Ectodermal cell (in vitro differentiated cells): Measurements from ENCODE around the gene MYO1D. TPM values are rescaled to one million over a fixed set of nuclear protein-coding genes. Genes with fewer than 3 reads are reported as not detected.
"Not testable (repeated sequence)": the region's sequence is repeated elsewhere in the genome, so short reads cannot be mapped to it uniquely, and the experiment has no call there.

Source experiments
- H3K27ac ChIP-seq: 2 replicates; pipeline ENCODE4 v1.7.0; 2013; ENCODE audit warnings: mild to moderate bottlenecking, low read depth, low read length; ENCODE audit not compliant: insufficient read depth, poor library complexity, severe bottlenecking
- H3K27me3 ChIP-seq: 2 replicates; pipeline ENCODE4 v1.7.0; 2013; ENCODE audit warnings: mild to moderate bottlenecking, low read length; ENCODE audit not compliant: insufficient read depth, control insufficient read depth, poor library complexity, severe bottlenecking
- H3K36me3 ChIP-seq: one replicate; pipeline ENCODE4 v1.7.0; 2013; ENCODE audit warnings: low read length; ENCODE audit not compliant: control insufficient read depth, insufficient read depth
- H3K4me1 ChIP-seq: one replicate; pipeline ENCODE4 v1.7.0; 2013; ENCODE audit warnings: low read length; ENCODE audit not compliant: control insufficient read depth, insufficient read depth
- H3K4me3 ChIP-seq: 2 replicates; pipeline ENCODE4 v1.7.0; 2013; ENCODE audit warnings: low read depth, low read length, control low read depth; ENCODE audit not compliant: insufficient read depth
- H3K9me3 ChIP-seq: 2 replicates; pipeline ENCODE4 v1.7.0; 2013; ENCODE audit warnings: mild to moderate bottlenecking, low read length, moderate library complexity; ENCODE audit not compliant: control insufficient read depth
- WGBS, 2 experiments: methylation state at CpG; one replicate each; pipeline ENCODE4 v1.1.7; 2013; ENCODE audit warnings: missing lambda C conversion rate in 2 of 2; 5-methylcytosine and 5-hydroxymethylcytosine counted together
- polyA plus RNA-seq, 4 experiments: library from polyadenylated mRNA; stranded (reverse); fragments of 50-300 nt; gene quantifications; one replicate each; pipeline ENCODE4 v1.2.3, GENCODE V29; 2013

The MYO1D gene
- 4.1 TPM for polyA plus RNA-seq (2013, experiment 1 of 4)
- 3.5 TPM for polyA plus RNA-seq (2013, experiment 2 of 4)
- 3.0 TPM for polyA plus RNA-seq (2013, experiment 3 of 4)
- 4.5 TPM for polyA plus RNA-seq (2013, experiment 4 of 4)

DNA sequence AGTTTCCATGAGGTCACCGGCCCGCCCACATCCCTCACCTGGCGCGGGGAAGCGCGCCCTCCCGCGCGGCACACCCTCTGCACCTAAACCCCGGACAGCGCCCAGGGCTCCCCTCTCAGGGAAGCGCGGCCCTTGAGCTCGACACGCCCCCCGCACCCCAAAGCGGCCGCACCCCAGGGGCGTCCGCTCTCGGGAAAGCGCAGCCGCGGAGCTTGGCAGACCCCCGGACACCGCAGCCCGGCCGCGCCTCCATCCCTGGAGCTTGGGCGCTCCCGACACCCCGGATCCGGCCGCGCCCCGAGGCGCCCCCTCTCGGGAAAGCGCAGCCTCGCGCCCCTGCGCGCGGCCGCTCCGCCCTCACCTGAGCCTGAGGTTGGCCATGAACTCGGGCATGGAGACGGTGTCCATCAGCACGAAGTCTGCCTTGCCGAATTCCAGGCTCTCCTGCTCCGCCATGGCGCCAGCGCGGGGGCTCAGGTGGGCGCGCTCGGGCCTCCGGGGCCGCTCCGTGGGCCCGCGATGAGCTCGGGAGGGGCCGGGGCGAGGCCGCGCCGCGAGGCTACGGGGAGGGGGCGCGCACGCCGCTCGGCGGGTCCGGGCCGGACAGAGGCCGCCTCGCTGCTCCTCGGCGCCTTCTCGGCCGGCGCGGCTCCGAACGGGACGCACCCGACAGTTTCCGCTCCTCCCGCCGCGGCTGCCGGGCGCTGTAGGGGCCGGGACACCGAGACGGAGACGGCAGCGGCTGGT is at the start of gene MYO1D:
Gene MYO1D, minus strand, starts transcription at position 708 of the 747 bp plus-strand sequence. Its CDS starts 252 bp downstream, at position 456.
- H3K36me3 ChIP-seq = no peaks in the 10 kb centered on the region
- peak within 1 kb of the TSS; percentile 80 for H3K4me3 ChIP-seq
- H3K27ac ChIP-seq = no peak within 1 kb of the TSS
- peaks cover 19% of the 10 kb centered on the region for H3K27me3 ChIP-seq
- WGBS, 2 experiments = 0% methylated on average over 101 of the region's 101 CpGs
- peaks cover 4% of the 10 kb centered on the region for H3K4me1 ChIP-seq
- H3K9me3 ChIP-seq = no peaks in the 10 kb centered on the region

DNA sequence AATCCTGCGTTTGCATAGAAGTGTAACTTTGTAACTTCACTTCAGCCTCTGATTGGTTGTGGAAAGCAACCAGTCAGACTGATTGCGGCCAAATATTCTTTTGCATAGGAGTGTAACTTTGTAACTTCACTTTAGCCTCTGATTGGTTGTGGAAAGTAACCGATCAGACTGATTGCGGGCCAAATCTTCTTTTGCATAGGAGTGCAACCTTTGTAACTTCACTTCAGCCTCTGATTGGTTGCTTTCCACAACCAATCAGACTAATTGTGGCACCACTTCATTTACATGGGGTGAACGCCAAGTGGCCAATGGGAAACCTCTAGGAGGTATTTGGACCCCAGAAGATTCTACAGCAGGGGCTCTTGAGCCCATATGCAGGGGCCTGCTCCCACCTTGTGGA is 49.3 kb upstream of the MYO1D start:
- WGBS, 2 experiments = 92 to 97% methylated on average over 5 of the region's 5 CpGs
- Histone ChIP-seq H3K9me3 (no peaks in the 10 kb centered on the region), H3K4me1 (peaks cover 17% of the 10 kb centered on the region), H3K4me3 (no peak overlapping the region), H3K27ac (no peak overlapping the region), H3K36me3 (peaks cover under 1% of the 10 kb centered on the region), H3K27me3 (no peaks in the 10 kb centered on the region)

DNA sequence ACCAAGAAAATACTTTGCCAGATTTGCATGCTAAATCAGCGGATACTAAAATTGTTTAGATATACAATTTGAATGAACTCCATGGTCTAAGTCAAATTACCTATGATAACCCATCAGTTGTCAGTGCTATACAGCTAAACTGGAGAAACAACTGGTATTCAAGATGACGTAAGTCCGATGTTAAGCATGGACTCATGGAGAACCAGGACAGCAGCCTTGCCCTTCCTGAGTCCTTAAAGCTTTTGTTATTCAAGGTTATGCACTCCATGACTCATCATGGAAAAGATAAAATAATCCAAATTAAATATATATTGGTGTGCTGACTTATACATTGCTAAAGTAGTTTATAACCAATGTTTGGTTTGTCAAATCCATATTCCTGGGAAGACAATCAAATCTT is 47.0 kb upstream of the MYO1D start:
- H3K36me3 ChIP-seq, H3K27ac ChIP-seq, H3K4me3 ChIP-seq, H3K27me3 ChIP-seq, H3K4me1 ChIP-seq, H3K9me3 ChIP-seq: not testable (repeated sequence)
- 87 to 89% methylated on average over 3 of the region's 3 CpGs for WGBS, 2 experiments

DNA sequence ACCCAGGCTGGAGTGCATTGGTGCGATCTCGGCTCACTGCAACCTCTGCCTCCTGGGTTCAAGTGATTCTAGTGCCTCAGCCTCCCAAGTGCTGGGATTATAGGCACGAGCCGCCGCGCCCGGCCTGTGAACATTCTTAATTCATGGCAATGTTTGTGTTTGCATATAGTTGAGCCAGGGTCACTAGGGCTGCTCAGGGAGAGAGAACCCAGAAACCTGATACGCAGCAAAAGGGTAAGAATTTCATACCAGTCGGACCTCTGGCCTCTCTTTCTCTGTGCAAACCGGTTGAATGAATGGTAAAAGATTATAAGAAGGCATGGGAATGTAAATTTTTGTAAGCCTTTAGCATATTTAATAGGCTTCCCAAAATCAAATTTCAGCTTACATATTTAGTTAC is 44.1 kb upstream of the MYO1D start:
- Histone ChIP-seq H3K27me3 (no peaks in the 10 kb centered on the region), H3K9me3 (no peaks in the 10 kb centered on the region), H3K27ac (no peak overlapping the region), H3K4me1 (peaks cover 5% of the 10 kb centered on the region), H3K4me3 (no peak overlapping the region), H3K36me3 (no peaks in the 10 kb centered on the region)
- WGBS, 2 experiments = 88 to 91% methylated on average over 10 of the region's 10 CpGs

DNA sequence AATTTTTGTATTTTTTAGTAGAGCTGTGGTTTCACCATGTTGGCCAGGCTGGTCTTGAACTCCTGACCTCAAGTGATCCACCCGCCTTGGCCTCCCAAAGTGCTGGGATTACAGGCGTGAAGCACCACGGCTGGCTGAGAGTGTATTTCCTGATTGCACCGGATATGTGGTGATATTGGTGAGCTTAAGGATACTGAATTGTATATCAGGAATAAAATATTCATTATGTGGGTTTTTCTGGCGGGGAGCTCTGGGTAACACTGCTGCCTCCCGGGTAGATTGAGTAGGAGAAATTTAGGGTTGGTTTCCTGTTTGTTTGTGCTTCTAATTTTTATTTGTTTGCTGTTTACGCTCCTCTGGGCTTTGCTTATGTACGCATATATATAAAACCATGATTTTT is 43.4 kb upstream of the MYO1D start:
- WGBS, 2 experiments = 90 to 94% methylated on average over 8 of the region's 8 CpGs
- H3K4me1 ChIP-seq = peaks cover 5% of the 10 kb centered on the region
- no peak overlapping the region for H3K4me3 ChIP-seq
- H3K36me3 ChIP-seq = no peaks in the 10 kb centered on the region
- no peaks in the 10 kb centered on the region for H3K27me3 ChIP-seq
- H3K27ac ChIP-seq = no peak overlapping the region
- no peaks in the 10 kb centered on the region for H3K9me3 ChIP-seq

DNA sequence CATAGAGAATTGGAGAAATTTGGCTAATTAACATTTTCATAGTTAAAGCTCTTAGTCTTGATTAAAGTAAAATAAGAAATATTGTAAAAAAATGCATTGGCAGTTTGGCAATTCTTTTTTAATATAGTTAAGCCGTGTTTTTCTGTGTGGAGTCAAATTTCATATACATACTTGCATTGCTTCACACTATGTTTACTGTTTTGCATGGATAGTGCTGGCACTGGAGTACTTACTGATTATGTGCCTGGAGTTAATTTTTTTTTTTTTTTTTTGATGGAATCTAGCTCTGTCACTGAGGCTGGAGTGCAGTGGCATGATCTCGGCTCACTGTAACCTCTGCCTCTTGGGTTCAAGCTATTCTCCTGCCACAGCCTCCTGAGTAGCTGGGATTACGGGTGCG is 43.0 kb upstream of the MYO1D start:
- not testable (repeated sequence) for H3K9me3 ChIP-seq, H3K36me3 ChIP-seq, H3K27me3 ChIP-seq, H3K4me1 ChIP-seq, H3K4me3 ChIP-seq, H3K27ac ChIP-seq
- WGBS, 2 experiments = 91 to 96% methylated on average over 3 to 4 of the region's 4 CpGs

DNA sequence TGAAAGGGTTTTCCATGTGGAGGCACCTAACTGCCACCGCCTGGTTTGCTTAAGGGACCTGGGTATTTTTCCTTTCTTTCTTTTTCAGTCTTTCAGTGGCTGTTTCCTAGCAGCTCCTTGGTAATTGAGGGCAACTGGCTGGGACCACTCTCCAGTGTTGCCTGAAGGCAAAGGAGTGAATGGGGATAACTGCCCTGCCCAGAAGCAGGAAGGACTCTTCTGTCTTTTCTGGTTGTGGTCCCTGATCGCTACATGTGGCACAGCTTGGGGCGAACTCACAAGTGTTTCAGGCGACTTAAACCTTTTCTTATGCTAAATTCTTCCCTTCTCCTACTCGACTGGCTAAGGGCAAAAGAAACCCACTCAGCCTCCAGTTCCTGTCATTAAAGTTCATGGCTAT is 40.9 kb upstream of the MYO1D start:
- H3K27me3 ChIP-seq = no peaks in the 10 kb centered on the region
- H3K4me1 ChIP-seq = peaks cover 5% of the 10 kb centered on the region
- no peak overlapping the region for H3K4me3 ChIP-seq
- H3K36me3 ChIP-seq = no peaks in the 10 kb centered on the region
- no peaks in the 10 kb centered on the region for H3K9me3 ChIP-seq
- H3K27ac ChIP-seq = no peak overlapping the region
- WGBS, 2 experiments = 19 to 24% methylated on average over 5 of the region's 5 CpGs

DNA sequence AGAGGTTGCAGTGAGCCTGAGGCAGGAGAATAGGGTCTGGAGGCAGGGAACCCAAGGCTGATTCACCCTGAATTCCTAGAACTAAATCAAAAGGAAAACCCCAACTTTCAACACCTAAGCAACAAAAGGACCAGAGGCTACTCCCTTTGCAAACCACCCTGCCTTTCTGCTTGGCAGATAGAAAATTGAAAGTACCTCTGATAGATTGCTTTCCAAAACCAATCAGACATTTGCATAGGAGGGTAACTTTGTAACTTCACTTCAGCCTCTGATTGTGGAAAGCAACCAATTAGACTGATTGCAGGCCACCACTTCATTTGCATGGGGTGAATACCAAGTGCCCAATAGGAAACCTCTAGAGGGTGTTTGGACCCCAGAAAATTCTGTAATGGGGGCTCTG is 40.2 kb upstream of the MYO1D start:
- Histone ChIP-seq H3K4me1 (peaks cover 5% of the 10 kb centered on the region), H3K27me3 (no peaks in the 10 kb centered on the region), H3K36me3 (no peaks in the 10 kb centered on the region), H3K27ac (no peak overlapping the region), H3K9me3 (no peaks in the 10 kb centered on the region), H3K4me3 (no peak overlapping the region)

DNA sequence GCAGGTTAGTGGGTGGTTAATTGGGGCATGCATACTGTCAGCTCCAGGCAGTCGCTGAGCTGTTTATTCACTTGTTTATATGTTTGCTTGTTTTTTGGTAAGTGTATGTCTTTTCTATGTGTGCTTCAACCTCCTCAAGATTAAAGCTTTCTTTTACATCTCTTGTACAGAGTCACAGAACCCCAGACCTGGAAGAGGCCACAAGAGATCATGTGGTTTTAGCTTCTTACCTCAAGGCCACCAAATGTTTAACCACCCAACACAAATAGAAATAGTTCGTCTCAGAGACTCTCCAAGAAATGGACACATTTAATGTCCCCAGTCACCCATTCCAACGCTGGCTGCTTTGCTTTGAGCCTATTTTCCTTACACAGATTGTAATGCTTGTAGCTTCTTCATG is 39.2 kb upstream of the MYO1D start:
- Histone ChIP-seq H3K4me3 (no peak overlapping the region), H3K4me1 (peaks cover 8% of the 10 kb centered on the region), H3K9me3 (no peaks in the 10 kb centered on the region), H3K27me3 (no peaks in the 10 kb centered on the region), H3K27ac (no peak overlapping the region), H3K36me3 (no peaks in the 10 kb centered on the region)
- WGBS, 2 experiments = 88 to 90% methylated on average over 3 of the region's 3 CpGs

DNA sequence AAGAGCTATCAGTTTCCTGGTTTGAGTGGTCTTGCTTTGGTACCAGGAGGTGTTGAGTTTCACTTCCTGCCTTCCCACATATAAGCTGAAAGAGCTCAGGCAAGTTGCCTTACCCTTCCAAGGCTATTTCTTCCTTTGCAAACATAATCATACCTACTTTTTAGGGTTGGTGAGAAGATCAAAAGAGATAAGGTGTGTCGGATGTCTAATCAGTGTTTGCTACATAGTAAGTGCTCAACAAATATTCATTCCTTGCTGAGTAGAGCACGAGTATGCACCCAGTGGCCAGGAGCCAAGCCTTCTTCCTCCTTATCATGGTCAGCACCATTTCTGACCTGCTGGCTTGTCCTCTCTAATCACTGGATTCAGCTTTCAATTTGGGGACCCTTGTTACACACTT is 38.3 kb upstream of the MYO1D start:
- 94 to 95% methylated on average over 2 of the region's 2 CpGs for WGBS, 2 experiments
- H3K27me3 ChIP-seq = no peaks in the 10 kb centered on the region
- no peak overlapping the region for H3K27ac ChIP-seq
- no peaks in the 10 kb centered on the region for H3K9me3 ChIP-seq
- no peaks in the 10 kb centered on the region for H3K36me3 ChIP-seq
- H3K4me3 ChIP-seq = no peak overlapping the region
- H3K4me1 ChIP-seq = peaks cover 8% of the 10 kb centered on the region
